ENCODE results near the gene FHAD1.
A peak's percentile ranks its signal among the peaks of the same experiment; 100 is the strongest.

The FHAD1 gene

DNA sequence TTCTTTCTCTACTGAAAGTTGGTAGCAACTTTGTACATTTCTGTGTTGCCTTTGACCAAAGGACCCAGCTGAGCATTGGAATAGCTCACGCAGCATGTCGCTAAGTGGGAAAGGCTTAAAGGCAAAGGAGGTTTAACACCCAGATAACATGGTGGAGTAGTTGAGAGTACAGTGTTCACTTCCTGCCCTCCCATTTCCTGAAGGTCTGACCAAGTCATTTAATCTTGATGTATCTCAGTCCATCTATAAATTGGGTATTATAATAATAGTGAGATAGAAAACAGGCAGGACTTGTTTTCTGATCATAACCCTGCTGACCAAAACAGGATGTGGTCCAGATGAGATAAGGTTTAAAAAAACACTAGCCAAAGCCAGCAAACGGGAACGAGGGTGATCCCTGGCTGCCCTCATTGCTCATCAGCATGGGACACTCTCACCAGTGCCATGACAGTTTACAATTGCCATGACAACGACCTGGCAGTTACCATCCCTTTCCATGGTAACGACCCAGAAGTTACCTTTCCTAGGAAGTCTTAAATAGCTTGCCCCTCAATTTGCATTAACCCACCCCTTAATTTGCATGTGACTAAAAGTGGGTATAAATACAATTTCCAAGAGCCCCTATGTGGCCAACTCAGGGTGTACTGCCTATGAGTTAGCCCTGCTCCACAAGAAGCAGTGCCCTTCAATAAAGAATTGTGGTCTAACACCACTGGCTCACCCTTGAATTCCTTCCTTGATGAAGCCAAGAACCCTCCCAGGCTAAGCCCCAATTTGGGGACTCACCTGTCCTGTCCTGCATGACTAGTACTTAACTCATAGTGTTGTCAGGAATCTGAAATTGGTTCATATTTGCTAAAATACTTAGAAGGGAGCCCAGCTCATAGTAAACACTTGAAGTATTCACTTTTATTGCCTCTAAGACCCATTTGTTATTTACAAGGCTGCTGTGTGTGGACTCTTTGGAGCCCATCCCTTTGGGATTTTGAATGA, 28.4 kb upstream of the FHAD1 start:
- DNase-seq = peak; percentile 78 to 87 (median 79)

DNA sequence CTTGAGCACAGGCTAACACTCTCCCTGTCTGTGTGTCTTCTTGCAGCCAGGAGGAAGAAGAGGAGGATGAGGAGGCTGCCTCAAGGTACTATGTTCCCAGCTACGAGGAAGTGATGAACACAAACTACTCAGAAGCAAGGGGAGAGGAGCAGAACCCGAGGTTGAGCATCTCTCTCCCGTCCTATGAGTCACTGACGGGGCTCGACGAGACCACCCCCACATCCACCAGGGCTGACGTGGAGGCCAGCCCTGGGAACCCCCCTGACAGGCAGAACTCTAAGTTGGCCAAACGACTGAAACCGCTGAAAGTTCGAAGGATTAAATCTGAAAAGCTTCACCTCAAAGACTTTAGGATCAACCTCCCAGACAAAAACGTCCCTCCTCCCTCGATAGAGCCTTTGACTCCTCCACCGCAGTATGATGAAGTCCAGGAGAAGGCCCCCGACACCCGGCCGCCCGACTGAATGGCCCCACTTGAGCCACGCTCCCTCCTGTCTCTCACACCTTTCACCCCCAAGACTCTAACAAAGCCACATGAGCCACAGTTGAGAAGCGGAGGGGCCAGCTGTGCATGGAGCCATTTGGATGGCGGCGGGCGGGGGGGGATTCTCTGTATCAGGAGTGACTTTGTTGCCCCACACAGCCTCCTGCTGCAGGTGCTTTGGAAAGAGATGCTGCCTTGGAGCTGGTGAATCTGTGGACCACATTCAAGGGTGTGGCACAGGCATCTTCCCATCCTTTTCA, 27.6 kb upstream of the FHAD1 start:
- no peak for DNase-seq

DNA sequence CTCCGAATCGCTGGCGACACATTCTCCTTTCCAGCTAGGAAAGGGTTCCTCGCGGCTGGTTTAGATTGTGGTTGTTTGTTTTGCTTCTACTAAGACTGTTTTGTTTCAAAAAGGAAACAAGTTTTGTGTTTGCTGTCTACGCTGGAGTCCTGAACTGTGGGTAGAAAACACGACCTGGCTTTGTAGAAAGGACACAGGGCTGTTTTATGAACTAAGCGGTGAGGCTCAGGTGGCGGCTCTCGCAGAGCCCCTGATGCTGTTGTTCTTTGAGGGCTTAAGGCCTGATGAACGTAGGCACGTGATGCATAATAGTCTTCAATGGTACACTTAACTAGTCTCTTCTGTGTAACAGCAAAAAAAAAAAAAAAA, 27.0 kb upstream of the FHAD1 start:
- DNase-seq = no peak

DNA sequence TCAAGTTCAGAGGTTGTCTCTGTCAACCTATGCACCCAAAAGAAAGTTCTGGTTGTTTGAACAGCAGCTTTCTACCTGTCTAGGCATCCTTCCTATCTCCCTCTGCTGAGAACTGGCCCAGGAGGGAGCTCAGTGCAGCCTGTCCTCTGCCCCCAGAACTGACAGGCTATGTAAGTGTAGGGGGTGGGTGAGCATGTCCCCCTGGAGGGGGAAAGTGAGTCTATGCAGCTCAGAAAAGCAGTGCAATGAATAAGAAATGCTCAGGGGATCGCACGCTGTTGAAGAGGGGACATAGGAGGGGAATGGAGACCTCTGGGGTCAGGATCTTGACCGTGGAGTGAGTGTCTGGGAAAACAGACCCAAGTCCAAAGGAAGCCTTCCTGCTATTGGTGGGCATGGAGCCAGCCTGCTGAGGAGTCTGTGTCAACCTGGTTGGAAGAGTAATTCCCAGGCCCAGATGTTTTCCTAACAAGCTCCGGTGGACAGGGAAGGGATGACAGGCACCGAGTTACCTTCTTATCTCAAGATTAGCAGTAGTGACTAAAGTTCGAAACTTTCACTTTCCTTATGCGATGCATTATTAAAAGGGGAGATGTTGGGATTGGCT, 26.1 kb upstream of the FHAD1 start:
- no peak for DNase-seq

DNA sequence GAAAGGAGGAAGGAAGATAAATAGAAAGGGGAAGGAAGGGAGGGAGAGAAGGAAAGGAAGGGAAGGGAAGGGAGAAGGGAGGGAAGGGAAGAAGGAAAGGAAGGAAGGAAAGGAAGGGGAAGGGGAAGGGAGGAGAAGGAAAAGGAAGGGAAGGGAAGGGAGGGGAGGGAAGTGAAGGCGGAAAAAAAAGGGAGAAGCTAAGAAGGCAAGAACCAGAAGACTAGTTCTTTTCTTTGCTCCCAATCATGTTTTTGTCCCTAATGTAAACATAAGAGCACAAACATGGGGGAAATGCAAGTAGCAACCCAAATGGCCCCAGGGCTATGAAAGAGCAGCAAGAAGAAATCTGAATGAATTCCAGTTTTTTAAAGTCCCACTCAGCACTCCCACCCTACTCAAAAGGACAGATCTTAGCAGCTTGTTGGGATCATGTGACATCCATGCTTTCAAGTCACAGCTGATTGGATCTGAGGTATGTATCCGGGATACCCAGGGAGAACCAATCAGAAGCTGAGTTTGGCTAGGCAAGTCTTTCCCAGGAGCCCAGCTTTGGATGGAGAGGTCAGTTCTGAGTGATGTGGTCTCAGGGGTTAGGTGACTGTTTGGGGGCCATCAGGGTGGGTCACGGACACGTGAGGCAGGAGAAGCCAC, 24.2 kb upstream of the FHAD1 start:
- DNase-seq = no peak

DNA sequence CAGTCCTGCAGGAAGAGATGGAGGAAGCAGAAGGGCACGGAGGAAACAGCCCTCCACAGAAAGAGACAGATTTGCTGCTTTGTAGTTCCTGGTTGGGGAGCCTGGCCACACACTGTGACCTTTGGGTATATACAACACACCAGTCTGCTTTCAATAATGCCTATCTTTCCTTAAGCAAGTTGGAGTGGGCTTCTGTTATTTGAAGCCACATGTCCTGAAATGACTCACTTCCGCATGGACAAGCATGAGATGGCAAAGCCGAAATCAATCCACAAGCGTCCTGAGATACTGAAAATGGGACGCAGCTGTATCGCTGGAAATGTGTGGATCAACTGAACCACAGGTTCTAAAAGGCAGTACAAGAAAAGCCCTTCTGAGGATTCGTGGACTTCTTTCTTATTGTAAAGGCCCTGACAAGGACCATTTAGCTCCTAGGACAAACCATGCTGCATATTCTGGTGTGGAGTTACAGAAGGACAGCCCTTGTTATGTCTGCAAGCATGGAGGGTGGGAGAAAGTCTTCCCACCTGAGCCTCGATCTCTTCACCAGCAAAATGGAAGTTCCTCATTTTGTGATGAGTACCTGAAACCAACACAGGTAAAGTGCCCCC, 22.7 kb upstream of the FHAD1 start:
- DNase-seq = peak; percentile 72 to 85 (median 81)

DNA sequence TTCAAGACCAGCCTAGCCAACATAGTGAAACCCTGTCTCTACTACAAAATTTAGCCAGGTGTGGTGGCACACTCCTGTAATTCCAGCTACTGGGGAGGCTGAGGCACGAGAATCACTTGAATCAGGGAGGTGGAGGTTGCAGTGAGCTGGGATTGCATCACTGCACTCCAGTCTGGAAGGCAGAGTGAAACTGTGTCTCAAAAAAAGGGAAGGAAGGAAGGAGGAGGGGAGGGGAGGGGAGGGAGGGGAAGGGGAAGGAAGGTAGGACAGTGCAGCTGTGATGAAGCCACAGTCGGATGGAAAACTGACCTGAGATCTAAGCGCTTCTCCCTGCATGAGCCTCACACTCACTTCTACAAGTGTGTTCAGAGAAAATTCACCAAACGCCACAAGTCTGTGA, 22.0 kb upstream of the FHAD1 start:
- DNase-seq = no peak

DNA sequence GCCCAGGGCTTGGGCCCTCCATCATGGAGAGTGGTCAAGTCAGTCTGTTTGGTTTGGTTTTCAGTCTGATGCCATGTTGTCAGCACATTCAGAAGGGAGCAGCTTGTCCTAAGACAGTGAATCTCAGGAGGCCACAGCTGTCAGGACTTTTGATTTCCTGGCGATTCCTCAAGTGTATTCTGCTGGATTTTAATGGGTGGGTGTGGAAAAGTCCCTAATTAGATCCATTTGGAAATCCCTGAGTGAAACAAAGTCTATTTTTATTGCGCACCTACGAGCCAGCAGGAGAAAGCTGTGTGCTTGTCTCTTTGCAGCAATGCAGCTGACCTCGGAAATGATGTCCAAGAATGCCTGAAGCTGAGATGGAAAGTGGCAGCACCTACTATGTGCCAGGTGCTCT, 21.6 kb upstream of the FHAD1 start:
- DNase-seq = peak in 2 of 3 donors; percentile 34 to 53

DNA sequence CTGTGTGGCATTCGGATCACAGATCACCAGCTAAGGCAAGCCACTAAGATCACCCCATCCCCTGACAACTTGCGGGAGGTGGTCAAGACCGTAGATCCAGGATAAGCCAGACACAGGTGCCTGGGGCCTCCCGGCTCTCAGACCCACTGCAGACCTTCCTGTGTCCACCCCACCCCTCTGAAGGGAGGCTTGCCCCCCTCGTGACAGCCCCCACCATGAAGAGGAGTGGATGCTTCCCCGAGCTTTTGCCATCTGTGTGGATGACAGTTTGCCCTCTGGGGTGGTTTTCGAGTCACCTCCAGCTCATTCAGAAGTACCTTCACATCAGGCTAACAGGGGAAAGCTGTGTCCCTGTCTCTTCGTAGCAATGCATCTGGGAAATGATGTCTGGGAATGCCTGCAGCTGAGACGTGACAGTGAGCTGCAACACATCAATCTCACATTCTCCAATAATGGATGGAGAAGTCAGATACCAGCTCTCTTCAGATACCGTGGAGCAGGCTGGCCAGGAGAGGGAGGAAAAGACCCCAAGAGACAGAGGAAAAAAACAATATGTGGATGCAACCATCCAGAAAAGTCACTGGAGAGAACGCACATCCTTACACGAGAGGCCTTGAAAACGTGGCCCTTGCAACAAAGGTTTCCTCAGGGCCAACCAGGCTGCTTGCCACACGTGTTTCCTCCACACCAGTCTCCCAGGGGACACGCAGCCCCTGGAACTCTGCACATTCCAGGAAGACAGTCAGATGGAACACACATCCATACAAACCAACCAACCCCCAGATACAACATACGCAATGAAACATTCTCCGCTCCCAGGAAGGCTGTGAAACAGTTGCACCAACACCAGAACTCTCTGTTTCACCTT, 20.4 kb upstream of the FHAD1 start:
- DNase-seq = no peak

DNA sequence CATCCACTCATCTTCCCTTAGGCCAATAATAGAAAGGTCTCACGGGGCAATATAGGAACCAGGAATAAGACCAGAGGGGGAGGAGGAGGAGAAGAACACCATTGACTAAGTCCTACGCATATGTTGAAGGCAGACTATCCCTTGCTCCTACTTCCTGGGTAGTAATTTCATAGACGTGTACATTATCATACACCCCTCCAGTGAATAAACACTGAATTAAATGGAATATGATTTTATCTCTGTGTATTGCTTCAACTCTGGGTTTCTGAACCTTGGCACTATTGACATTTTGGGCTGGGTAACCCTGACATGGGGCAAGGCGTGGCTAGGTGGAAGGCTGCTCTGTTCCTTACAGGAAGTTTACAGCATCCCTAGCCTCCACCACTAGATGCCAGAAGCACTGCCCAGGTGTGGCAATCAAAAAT, 17.3 kb upstream of the FHAD1 start:
- peak in 2 of 3 donors; percentile 38 to 49 for DNase-seq

DNA sequence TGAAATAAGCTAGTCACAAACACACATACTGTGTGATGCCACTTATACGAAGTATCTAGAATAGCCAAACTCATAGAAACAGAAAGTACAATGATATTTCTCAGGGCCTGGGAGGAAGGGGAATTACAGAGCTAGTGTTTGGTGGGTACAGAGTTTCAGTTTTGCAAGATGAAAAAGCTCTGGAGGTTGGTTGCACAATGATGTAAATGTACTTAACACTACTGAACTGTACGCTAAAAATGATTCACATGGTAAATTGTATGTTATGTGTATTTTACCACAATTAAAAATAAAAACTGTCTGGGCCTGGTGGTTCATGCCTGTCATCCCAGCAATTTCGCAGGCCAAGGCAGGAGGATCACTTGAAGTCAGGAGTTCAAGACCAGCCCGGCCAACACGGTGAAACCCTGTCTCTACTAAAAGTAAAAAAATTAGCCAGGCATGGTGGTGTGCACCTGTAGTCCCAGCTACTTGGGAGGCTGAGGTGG, 15.3 kb upstream of the FHAD1 start:
- peak; percentile 84 to 98 (median 94) for DNase-seq

DNA sequence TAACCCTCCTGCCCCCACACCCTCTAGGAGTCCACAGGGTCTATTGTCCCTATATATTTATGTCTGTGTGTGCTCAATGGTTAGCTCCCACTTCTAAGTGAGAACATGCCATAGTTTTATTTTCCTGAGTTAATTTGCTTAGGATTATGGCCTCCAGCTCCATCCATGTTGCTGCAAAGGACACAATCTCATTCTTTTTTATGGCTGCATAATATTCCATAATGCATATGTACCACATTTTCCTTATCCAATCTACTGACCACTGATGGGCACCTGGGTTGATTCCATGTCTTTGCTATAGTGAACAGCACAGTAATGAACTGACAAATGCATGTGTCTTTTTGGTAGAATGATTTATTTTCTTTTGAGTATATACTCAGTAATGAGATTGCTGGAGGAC, 13.3 kb upstream of the FHAD1 start:
- DNase-seq = no peak

DNA sequence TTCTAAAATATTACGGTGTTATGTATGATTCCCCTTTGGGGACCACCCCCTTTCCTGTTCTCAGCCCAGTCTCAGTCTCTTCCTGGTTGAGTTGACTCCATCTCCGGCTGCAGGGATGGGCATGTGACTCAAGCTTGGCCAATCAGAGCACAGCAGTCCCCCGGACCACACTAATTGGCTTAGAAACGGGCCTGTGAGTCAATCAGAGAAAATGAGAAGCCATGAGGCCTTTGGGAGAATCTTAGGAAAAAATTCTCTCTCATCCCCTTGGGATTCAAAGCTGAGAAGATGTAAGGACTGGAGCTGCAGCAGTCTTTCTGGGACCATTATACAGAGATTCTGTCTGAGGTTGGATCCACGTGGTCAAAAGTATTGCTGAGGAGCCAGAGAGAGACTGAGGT, 10.7 kb upstream of the FHAD1 start:
- no peak for DNase-seq

DNA sequence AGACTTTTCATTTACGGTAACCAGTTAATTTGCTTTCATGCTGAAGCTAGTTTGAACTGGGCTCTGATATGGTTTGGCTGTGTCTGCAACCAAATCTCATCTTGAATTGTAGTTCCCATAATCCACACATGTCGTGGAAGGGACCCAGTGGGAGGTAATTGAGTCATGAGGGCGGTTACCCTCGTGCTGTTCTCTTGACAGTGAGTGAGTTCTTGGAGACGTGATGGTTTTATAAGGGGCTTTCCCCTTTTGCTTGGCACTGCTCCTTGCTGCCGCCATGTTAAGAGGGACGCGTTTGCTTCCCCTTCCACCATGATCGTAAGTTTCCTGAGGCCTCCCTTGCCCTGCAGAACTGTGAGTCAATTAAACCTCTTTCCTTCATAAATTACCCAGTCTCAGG, 10.3 kb upstream of the FHAD1 start:
- DNase-seq = peak; percentile 40 to 87 (median 74)

DNA sequence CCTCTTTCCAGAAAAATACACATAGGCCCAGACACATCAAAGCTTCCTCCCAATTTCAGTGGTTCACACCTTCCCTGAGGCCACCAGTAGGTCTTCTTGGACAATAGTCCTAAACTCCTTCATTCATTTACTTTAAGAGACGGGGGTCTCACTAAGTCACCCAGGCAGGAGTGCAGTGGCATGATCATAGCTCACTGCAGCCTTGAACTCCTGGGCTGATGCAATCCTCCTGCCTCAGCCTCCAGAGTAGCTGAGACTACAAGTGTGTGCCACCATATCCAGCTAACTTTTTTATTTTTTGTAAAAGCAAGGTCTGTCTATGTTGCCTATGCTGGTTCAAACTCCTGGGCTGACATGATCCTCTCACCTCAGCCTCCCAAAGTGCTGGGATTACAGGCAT, 8.2 kb upstream of the FHAD1 start:
- no peak for DNase-seq

DNA sequence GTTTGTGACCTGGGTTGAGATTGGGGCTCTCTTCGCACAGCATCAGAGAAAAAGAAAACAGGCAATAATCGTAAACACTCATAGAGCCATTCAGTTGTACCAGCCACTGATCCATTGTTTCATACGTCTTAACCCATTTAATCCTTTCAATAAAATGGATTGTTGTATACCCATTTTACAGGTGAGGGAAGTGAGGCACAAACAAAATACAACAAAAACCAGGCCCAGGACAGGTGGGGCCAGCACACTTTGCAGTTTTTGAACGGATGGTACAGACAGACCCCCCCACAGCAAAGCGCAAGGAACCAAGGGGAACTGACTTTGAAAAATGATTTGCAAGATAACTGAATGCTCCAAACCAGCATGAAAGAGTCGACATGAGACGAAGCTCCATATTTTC, 4.3 kb upstream of the FHAD1 start:
- DNase-seq = no peak

DNA sequence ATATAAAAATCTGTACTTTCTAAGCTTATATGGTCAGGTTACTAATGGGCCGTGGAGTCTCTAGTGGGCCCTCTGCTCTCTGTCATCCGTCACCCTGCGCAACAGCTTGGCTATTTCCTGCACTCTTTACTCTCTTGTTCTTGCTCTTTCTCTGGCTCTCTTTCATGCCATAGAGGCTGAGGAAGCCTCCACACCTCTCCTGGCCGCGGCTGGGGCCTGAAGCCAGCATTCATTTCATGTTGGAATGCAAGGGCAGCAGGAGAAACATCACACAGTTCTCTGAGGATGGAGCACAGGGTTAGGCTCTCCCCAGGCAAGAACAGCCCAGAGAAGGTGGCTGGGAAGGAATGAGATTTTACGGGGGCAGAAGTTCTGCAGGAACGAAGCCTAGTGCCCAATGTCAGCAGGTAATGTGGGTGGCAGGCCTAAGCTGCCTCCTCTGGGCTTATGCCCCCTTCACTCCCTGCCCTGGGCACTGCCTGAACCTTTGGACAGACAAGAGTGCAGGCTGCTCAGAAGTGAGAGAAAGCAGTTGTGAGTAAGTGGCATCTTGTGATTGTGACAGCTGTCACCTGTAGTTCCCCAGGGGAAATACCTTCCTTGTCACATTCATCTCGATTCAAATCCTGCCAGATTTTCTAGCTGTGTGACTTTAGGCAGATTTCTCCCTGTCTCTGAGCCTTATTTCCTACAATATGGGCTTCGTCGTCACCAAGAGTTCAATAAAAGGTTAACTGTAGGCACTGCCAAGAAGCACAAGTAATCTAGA, 3.6 kb upstream of the FHAD1 start:
- DNase-seq = peak in 1 of 3 donors; percentile 36

DNA sequence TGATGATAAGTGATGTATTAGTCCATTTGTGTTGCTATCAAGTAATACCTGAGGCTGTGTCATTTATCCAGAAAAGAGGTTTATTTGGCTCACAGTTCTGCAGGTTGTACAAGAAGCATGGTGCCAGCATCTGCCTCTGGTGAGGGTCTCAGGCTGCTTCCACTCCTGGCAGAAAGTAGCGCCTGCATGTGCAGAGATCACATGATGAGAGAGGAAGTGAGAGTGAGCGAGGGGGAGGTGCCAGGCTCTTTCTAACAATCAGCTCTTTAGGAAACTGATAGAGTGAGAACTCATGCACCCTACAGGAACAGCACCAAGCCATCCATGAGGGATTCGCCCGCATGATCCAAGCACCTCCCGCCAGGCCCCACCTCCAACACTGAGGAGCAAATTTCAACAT, 2.2 kb upstream of the FHAD1 start:
- DNase-seq = no peak

DNA sequence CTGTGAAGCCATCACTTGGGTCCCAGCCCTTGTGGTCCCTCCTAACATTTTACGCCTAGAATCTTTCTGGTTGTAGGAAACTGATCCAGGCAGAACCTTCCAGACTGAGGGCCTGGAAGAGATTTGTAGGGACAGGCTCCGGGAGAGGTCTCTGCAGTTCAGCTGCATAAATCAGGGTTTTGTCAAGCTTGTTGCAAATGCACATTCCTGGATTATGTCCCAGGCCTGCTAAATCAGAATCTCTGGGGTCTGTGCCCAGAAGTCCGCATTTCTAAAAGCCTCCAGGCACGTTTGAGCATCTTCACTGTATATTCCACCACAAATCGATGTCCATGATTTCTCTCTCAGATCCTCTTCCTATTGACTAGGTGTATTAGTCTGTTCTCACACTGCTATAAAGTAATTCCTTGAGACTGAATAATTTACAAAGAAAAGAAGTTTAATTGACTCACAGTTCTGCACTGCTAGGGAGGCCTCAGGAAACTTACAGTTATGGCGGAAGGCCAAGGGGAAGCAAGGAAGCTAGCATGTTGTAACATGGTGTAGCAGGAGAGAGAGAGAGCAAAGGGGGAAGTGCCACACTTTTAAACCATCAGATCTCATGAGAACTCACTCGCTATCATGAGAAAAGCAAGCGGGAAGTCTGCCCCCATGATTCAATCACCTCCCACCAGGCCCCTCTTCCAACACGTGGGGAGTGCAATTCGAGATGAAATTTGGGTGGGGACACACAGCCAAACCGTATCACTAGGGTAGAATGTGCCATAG, 1.2 kb upstream of the FHAD1 start:
- peak; percentile 55 to 66 (median 55) for DNase-seq

DNA sequence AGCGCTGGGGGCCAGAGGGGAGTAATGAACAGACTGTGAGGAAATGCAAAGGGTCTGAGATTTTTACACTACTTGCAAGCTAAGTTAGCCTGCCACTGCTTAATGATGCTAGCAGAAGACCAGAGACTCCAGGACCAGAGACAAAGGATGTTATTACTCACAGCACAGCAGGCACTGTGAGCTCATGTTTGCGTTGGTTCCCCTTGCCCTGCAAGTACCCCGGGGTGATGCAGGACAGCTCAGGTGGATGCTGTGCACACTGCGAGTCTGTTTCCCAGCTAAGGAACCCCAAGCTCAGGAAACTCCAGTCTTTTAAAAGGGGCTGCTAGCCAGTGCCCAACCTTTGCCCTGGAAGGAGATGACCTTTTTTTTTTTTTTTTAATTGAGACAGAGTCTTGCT, 1.2 kb downstream of the FHAD1 start:
- peak in 2 of 3 donors; percentile 28 to 36 for DNase-seq
